ENCODE measurements around the gene UMODL1. TPM values are rescaled to one million over a fixed set of nuclear protein-coding genes. Genes with fewer than 3 reads are reported as not detected.
A peak's percentile ranks its signal among the peaks of the same experiment; 100 is the strongest.

The UMODL1 gene
- total RNA-seq, 1 experiment from 2014 or later: 0.18 TPM

- ATAC-seq (no peak), DNase-seq (ENCODE audit: low read depth, low spot score) (no peak)
- no peaks in the 10 kb centered on the region for H3K27me3 ChIP-seq (ENCODE audit: control insufficient read depth, insufficient read depth, low read length)
- H3K27ac ChIP-seq (ENCODE audit: low read length): no peak overlapping the region
- TF ChIP-seq POLR2AphosphoS5 (IDR thresholded peaks at IDR 0.05; ENCODE audit: low read depth, low read length) (no peak), CTCF (IDR thresholded peaks at IDR 0.05) (no peak), SIN3A (IDR thresholded peaks at IDR 0.05; ENCODE audit: borderline replicate concordance, insufficient read depth, low read depth, low read length) (no peak), REST (IDR thresholded peaks at IDR 0.05; ENCODE audit: insufficient read depth in 1 of 2, low read depth in 2 of 2, low read length in 1 of 2) (no peak), TCF7L2 (IDR thresholded peaks at IDR 0.05; ENCODE audit: low read depth, low read length) (no peak)
- ChIA-PET POLR2A (no interaction called here), CTCF (no interaction called here)
- intact Hi-C loops (cut with micrococcal nuclease; ENCODE audit: unreplicated experiment): no loop called here
- no peaks in the 10 kb centered on the region for H3K36me3 ChIP-seq (ENCODE audit: control insufficient read depth, insufficient read depth, low read length)
- no peak overlapping the region for H3K4me3 ChIP-seq (ENCODE audit: low read depth in 2 of 2, low read length in 2 of 2)
- no peaks in the 10 kb centered on the region for H3K4me1 ChIP-seq (ENCODE audit: control insufficient read depth, insufficient read depth, low read length)
- H3K9me3 ChIP-seq (ENCODE audit: control insufficient read depth, insufficient read depth, low read depth, low read length): no peaks in the 10 kb centered on the region
- in situ Hi-C loops (cut with HindIII; ENCODE audit: low pct_unique_long_range_greater_than_20kb, low sequenced_read_pairs): no loop called here
- no TSS peak for BruUV-seq (replicated peaks)
Measured at GRCh38 chr21:42124826-42125570, 53.9 kb downstream of the UMODL1 start.

GRCh38 chr21:42125571-42126544 lies 54.7 kb downstream of the UMODL1 start:
- no peak; the same call in 1 of the 2 replicates for TF ChIP-seq CTCF (IDR thresholded peaks at IDR 0.05)
- no peak for TF ChIP-seq TCF7L2 (IDR thresholded peaks at IDR 0.05; ENCODE audit: low read depth, low read length)
- TF ChIP-seq REST (IDR thresholded peaks at IDR 0.05; ENCODE audit: insufficient read depth in 1 of 2, low read depth in 2 of 2, low read length in 1 of 2): no peak
- no peak for TF ChIP-seq SIN3A (IDR thresholded peaks at IDR 0.05; ENCODE audit: borderline replicate concordance, insufficient read depth, low read depth, low read length)
- TF ChIP-seq POLR2AphosphoS5 (IDR thresholded peaks at IDR 0.05; ENCODE audit: low read depth, low read length): no peak
- no peak for DNase-seq (ENCODE audit: low read depth, low spot score)
- no peaks in the 10 kb centered on the region for H3K9me3 ChIP-seq (ENCODE audit: control insufficient read depth, insufficient read depth, low read depth, low read length)
- H3K36me3 ChIP-seq (ENCODE audit: control insufficient read depth, insufficient read depth, low read length): no peaks in the 10 kb centered on the region
- in situ Hi-C loops (cut with HindIII; ENCODE audit: low pct_unique_long_range_greater_than_20kb, low sequenced_read_pairs): no loop called here
- no peak overlapping the region for H3K27ac ChIP-seq (ENCODE audit: low read length)
- no TSS peak for BruUV-seq (replicated peaks)
- no peak overlapping the region for H3K4me3 ChIP-seq (ENCODE audit: low read depth in 2 of 2, low read length in 2 of 2)
- intact Hi-C loops (cut with micrococcal nuclease; ENCODE audit: unreplicated experiment): no loop called here
- ATAC-seq: peak; percentile 68
- POLR2A ChIA-PET: no interaction called here
- CTCF ChIA-PET: no interaction called here
- no peaks in the 10 kb centered on the region for H3K27me3 ChIP-seq (ENCODE audit: control insufficient read depth, insufficient read depth, low read length)
- H3K4me1 ChIP-seq (ENCODE audit: control insufficient read depth, insufficient read depth, low read length): no peaks in the 10 kb centered on the region
